Lung (tissue), 12 donors: ENCODE data around the gene RBM33. TPM values are rescaled to one million over a fixed set of nuclear protein-coding genes. Genes with fewer than 3 reads are reported as not detected.

Experiments
- ATAC-seq: fragments of 200-7000 bp; cut with Tn5 transposase; one replicate; pipeline ENCODE4 v1.9.1; 2020; ENCODE audit warnings: moderate number of reproducible peaks; ENCODE audit not compliant: insufficient read depth, low FRiP score
- DNase-seq, 3 donors: peaks; one replicate each; pipeline ENCODE4 v3.0.0-alpha.2; 2013 to 2017
- H3K27ac ChIP-seq, 2 donors: one replicate each; pipeline ENCODE4 v1.5.1; 2013; ENCODE audit warnings: mild to moderate bottlenecking in 2 of 2, moderate library complexity in 2 of 2, control low read depth in 1 of 2, inconsistent platforms in 1 of 2, low read depth in 1 of 2, low read length in 1 of 2
- H3K27me3 ChIP-seq, 3 donors: one replicate each; pipeline ENCODE4 v1.5.1; 2013; ENCODE audit warnings: low read length in 2 of 3; ENCODE audit not compliant: control insufficient read depth in 3 of 3, insufficient read depth in 3 of 3
- H3K36me3 ChIP-seq, 4 donors: one replicate each; pipeline ENCODE4 v1.5.1; 2013; ENCODE audit warnings: low read length in 4 of 4, mild to moderate bottlenecking in 1 of 4, moderate library complexity in 1 of 4; ENCODE audit not compliant: control insufficient read depth in 4 of 4, insufficient read depth in 4 of 4
- H3K4me1 ChIP-seq, 5 donors: one replicate each; pipeline ENCODE4 v1.5.1; 2013; ENCODE audit warnings: low read length in 5 of 5, mild to moderate bottlenecking in 2 of 5, moderate library complexity in 1 of 5; ENCODE audit not compliant: control insufficient read depth in 5 of 5, insufficient read depth in 5 of 5
- H3K4me3 ChIP-seq: one replicate; pipeline ENCODE4 v1.5.1; 2013; ENCODE audit warnings: mild to moderate bottlenecking, control low read depth, moderate library complexity
- H3K9ac ChIP-seq, 2 donors: one replicate each; pipeline ENCODE4 v1.5.1; 2013; ENCODE audit warnings: low read length in 2 of 2, control low read depth in 1 of 2; ENCODE audit not compliant: insufficient read depth in 1 of 2
- H3K9me3 ChIP-seq, 4 donors: one replicate each; pipeline ENCODE4 v1.5.1; 2013; ENCODE audit warnings: low read length in 3 of 4, mild to moderate bottlenecking in 1 of 4, moderate library complexity in 1 of 4; ENCODE audit not compliant: control insufficient read depth in 4 of 4, insufficient read depth in 3 of 4
- WGBS, 2 donors: extraction: QIAGEN DNeasy Blood & Tissue Kit; methylation state at CpG; one replicate each; pipeline ENCODE4 v1.1.7; 2013; 5-methylcytosine and 5-hydroxymethylcytosine counted together
- polyA plus RNA-seq, 2 donors: library from polyadenylated mRNA; stranded (reverse); fragments of 200-250 nt; gene quantifications; one replicate each; pipeline ENCODE4 v1.2.1, GENCODE V29; 2013
- total RNA-seq, 2 donors: library from RNA; depleted of rRNA in 1 of 2; stranded (reverse); fragments of >200 nt in 1 of 2; gene quantifications; one replicate each; pipeline ENCODE4 v1.2.1, GENCODE V29; 2014 to 2021
- TF ChIP-seq, protein P1 (sequence below): IDR thresholded peaks from 2 replicates; pipeline ENCODE4 v1.5.1; 2012; ENCODE audit warnings: mild to moderate bottlenecking; ENCODE audit errors: control extremely low read depth, extremely low read depth
- donor health status: control.
- donor health status: control.
- donor health status: Bipolar disorder and iron deficiency.
- donor health status: healthy.
- donor health status: DM: yes; HTN: yes; CAD: no.

Gene RBM33
- total and polyA plus RNA-seq, 4 donors: 15.3 to 99.6 (median 43.2) TPM

DNA sequence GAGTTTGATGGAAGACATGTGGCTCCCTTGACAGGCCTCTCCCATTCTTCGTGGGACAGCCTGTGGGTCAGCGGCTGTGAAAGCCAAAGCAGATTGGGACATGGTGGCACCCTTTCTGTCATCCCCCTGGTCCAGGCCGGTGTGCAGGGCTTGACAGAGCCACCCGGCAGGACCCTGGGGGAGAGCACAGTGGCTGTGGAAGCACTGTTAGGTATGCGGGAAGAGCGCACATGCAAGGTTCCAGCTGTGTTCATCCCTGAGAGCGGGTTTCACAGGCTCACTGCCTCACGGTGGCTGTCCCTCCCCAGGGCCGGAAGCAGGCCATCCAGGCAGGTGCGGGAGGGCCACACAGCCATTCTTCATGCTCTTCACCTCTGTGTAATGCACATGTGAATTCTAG lies 138.0 kb downstream of the RBM33 start:
- Histone ChIP-seq H3K27ac (no peak overlapping the region), H3K9me3 (no peaks in the 10 kb centered on the region), H3K4me1 (peaks cover 0 to 12% (median 0%) of the 10 kb centered on the region in 5 donors), H3K9ac (no peak overlapping the region), H3K36me3 (peaks cover 0 to 17% (median 6%) of the 10 kb centered on the region in 4 donors), H3K27me3 (no peaks in the 10 kb centered on the region), H3K4me3 (no peak overlapping the region)
- TF ChIP-seq, protein P1, sequence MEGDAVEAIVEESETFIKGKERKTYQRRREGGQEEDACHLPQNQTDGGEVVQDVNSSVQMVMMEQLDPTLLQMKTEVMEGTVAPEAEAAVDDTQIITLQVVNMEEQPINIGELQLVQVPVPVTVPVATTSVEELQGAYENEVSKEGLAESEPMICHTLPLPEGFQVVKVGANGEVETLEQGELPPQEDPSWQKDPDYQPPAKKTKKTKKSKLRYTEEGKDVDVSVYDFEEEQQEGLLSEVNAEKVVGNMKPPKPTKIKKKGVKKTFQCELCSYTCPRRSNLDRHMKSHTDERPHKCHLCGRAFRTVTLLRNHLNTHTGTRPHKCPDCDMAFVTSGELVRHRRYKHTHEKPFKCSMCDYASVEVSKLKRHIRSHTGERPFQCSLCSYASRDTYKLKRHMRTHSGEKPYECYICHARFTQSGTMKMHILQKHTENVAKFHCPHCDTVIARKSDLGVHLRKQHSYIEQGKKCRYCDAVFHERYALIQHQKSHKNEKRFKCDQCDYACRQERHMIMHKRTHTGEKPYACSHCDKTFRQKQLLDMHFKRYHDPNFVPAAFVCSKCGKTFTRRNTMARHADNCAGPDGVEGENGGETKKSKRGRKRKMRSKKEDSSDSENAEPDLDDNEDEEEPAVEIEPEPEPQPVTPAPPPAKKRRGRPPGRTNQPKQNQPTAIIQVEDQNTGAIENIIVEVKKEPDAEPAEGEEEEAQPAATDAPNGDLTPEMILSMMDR: no peak
- no peak for ATAC-seq
- no peak for DNase-seq
- WGBS, 2 donors: 93 to 97% methylated on average over 10 of the region's 10 CpGs

- WGBS, 2 donors: 87 to 91% methylated on average over 10 of the region's 10 CpGs
These were observed 141.1 kb downstream of the RBM33 start for GRCh38 chr7:155785536-155785935.

DNA sequence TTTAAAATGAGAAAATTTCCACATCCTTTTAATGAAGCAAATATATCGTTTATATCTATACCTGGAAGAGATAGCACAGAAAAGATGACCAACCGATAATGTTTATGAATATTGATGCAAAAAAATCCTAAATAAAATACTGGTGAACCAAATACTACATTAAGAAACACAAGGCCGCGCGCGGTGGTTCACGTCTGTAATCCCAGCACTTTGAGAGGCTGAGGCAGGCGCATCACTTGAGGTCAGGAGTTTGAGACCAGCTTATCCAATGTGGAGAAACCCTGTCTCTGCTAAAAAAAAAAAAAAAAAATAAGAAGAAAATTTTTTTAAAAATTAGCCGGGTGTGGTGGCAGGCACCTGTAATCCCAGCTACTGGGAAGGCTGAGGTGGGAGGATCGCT lies 142.0 kb downstream of the RBM33 start:
- ATAC-seq (no peak), DNase-seq (no peak)
- WGBS, 2 donors: 87 to 91% methylated on average over 10 of the region's 10 CpGs
- H3K4me3 ChIP-seq: no peak overlapping the region
- H3K36me3 ChIP-seq: peaks cover 0 to 7% (median 3%) of the 10 kb centered on the region in 4 donors
- H3K4me1 ChIP-seq: no peaks in the 10 kb centered on the region
- H3K27ac ChIP-seq: no peak overlapping the region
- no peaks in the 10 kb centered on the region for H3K27me3 ChIP-seq
- no peak overlapping the region for H3K9ac ChIP-seq
- TF ChIP-seq, protein P1: no peak
- no peaks in the 10 kb centered on the region for H3K9me3 ChIP-seq

More at GRCh38 chr7:155785536-155785935, 141.1 kb downstream of the RBM33 start:
- TF ChIP-seq, protein P1: no peak
- H3K36me3 ChIP-seq: peaks cover 0 to 13% (median 5%) of the 10 kb centered on the region in 4 donors
- no peak overlapping the region for H3K9ac ChIP-seq
- H3K9me3 ChIP-seq: no peaks in the 10 kb centered on the region
- no peak overlapping the region for H3K27ac ChIP-seq
- H3K27me3 ChIP-seq: no peaks in the 10 kb centered on the region
- no peak overlapping the region for H3K4me3 ChIP-seq
- ATAC-seq (no peak), DNase-seq (no peak)
- no peaks in the 10 kb centered on the region for H3K4me1 ChIP-seq
